GM18861 (cell line): ENCODE measurements around the gene INIP.
"Not testable (repeated sequence)": the region's sequence is repeated elsewhere in the genome, so short reads cannot be mapped to it uniquely, and the experiment has no call there.

ENCODE experiments used
- ATAC-seq: cut with Tn5 transposase; IDR thresholded peaks from one replicate; pipeline ENCODE4 v1.9.1; 2021; ENCODE audit not compliant: unreplicated experiment

Gene INIP

GRCh38 chr9:112743216-112743836, 25.4 kb upstream of the INIP start:
- no peak for ATAC-seq

DNA sequence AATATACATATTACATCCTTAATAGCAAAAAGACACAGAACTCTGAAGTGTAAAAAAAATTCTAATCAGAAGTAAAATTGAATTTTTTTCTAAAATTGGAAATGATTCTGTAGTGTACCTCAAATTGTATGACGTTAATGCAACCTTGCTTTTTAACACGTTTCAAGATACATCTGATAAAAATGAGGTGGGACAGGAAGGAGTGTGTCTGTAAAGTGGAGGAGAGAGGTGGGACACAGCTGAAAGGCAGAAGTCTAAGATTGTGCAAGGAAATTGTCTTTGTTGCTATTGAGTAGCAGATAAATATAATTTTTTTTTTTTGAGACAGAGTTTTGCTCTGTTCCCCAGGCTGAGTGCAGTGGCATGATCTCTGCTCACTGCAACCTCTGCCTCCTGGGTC, 17.0 kb upstream of the INIP start:
- no peak for ATAC-seq

- no peak for ATAC-seq
Observed at GRCh38 chr9:112731971-112732370, 14.1 kb upstream of the INIP start.

GRCh38 chr9:112728401-112728800, 10.5 kb upstream of the INIP start:
- ATAC-seq: no peak

- ATAC-seq: no peak
Observed at GRCh38 chr9:112726428-112726827, 8.5 kb upstream of the INIP start.

DNA sequence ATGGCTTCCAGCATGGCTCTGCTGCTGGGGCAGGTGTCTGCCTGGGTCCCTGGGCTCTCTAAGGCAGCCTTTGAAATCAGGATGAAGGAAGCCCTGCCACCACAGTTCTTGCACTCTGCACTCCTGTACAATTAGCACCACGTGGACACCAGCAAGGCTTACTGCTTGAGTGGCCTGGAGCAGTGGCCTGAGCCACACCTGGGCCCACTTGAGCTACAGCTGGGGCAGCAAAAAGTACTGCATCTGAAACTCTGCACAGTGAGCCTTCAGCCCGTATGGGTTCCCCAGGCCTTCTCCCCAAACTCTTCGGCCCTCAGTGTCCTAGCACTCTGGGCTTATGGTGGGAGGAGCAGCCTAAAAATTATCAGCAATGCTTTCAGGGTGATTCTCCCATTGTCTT, 8.0 kb upstream of the INIP start:
- ATAC-seq: peak; percentile 53

DNA sequence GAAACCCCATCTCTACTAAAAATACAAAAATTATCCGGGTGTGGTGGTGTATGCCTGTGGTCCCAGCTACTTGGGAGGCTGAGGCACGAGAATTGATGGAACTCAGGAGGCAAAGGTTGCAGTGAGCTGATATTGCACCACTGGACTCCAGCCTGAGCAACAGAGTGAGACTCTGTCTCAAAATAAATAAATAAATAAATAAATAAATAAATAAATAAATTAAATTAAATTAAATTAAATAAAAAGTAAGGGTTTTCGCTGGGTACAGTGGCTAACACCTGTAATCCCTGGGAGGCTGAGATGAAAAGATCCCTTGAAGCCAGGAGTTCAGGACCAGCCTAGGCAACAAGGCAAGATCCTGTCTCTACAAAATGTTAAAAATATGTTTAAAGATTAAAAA, 4.8 kb upstream of the INIP start:
- not testable (repeated sequence) for ATAC-seq

- ATAC-seq: no peak
Observed at GRCh38 chr9:112720113-112720780, 2.3 kb upstream of the INIP start.

- ATAC-seq: no peak
Observed at GRCh38 chr9:112719696-112720095, 1.8 kb upstream of the INIP start.

DNA sequence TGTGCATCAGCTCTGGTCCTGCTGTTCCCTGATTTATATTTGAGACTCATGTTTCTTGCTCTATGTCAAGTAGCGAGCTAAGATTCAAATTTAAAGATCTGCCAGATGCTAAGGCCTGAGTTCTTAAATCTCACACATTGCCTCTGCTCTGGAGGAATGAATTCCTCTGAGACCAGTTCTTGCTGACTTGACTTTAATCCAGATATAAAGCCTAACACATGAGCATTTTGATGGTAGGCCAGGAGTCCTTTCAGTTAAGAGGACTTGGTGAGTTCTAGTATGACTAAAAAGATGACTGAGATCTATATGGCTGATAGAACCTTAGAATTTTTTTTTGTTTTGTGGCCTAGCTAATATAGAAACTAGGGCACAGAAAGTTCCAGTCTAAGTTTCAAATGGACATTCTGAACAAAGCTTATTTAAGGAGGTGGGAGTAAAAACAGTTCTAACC, 1.3 kb upstream of the INIP start:
- ATAC-seq: no peak

- no peak for ATAC-seq
Observed at GRCh38 chr9:112712678-112713077, 5.2 kb downstream of the INIP start.

DNA sequence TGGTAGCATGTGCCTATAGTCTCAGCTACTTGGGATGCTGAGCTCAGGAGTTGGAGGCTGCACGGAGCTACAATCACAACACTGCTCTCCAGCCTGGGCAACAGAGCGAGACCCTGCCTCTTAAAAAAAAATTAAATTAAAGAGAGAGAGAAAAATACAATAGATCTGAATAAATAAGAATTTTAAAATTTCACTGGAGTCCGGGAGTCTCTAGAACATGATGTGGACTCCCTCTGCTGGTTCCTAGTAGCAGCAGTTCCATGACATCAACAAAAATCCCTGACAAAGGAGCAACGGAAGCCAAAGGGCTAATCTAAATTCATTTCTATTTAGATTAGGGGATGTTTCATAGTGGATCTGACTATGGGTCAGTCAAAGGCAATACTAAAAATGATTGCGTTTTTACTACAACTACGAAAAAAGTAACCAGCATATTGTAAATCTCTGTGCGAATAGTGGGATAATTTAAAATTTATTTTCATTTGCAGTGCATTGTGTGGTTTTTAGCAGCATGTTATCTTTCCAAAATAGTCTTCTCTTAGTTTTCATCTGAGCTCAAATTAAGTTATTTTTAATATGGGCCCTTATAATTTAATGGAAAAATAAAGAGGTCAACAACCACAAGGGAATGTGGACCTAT, 6.7 kb downstream of the INIP start:
- ATAC-seq: no peak

DNA sequence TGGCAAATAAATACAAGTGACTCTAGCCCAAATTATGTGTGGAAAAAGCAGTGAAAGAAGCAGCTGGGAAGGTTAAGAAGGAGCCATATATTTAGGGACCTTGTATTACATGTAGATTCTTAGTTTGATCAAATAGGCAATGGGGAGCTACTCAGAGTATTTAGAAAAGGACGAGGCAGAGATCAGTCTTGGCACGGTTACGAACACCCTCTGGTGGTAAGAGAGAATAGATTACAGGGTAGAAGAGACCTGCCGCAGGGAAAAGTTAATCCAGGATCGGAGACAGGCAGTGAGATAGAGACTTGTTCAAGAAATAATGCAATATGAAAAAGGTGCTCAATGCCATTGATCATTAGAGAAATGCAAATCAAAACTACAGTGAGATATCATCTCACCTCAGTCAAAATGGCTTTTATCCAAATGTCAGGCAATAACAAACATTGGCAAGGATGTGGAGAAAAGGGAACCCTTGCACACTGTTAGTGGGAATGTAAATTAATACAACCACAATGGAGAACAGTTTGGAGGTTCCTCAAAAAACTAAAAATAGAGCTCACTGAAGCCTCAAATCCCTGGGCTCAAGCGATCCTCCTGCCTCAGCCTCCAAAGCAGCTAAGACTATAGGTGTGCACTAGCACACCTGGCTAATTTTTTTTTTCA, 12.0 kb downstream of the INIP start:
- ATAC-seq: no peak

GRCh38 chr9:112703304-112703703, 14.6 kb downstream of the INIP start:
- no peak for ATAC-seq

- no peak for ATAC-seq
Observed at GRCh38 chr9:112700085-112700484, 17.8 kb downstream of the INIP start.

DNA sequence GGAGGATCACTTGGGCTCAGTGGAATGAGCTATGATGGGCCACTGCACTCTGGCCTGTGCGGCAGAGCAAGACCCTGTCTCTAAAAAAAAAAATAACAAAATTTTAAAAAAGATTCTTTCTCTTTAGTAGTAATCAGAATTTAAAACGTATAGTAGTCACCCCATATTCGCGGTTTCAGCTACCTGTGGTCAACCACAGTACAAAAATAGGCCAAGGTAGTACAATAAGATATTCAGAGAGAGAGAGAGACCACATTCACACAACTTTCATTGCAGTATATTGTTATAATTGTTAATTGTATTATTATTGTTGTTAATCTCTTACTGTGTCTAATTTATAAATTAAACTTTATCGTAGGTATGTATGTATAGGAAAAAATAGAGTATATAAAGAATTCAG, 18.7 kb downstream of the INIP start:
- peak; percentile 75 for ATAC-seq

- no peak for ATAC-seq
Observed at GRCh38 chr9:112696461-112696860, 21.5 kb downstream of the INIP start.

DNA sequence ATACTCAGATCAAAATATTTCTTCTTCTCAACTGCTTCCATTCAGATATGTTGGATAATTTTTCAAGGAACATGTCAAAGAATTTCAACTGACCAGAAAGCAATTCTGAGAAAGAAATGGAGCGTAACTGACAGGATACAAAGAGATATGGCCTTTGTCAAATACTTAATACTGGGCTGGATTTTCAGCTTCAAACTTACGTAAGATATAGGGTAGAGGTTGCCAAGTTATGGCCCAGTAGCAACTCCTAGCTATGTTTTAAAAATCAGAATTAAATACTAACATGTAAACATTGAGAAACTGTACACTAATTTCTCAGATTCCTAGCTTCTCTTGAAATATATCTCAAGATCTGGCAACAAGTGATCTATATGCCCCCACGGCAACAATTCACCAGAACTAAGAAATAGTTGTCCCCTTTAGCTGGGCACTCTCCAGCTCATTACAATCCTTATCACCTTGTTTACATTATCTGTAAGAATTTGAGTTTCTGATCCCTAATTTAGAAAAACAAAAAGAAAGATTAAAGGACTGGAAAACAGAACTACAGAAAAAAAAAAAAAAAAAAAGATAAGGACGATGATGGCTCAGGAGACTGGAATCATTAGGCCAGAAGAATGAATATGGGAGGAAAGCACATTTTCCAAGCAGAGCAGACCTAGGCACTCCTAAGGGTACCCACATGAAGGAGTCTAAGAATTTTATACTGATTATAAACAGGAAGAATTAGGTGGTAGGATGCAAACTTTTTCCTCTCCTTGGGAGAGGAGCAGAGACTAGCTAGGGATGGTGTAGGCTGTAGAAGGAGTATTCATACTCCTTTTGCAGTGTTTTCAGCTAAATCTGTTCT, 23.0 kb downstream of the INIP start:
- ATAC-seq: no peak

- no peak for ATAC-seq
Observed at GRCh38 chr9:112689161-112689740, 28.7 kb downstream of the INIP start.

DNA sequence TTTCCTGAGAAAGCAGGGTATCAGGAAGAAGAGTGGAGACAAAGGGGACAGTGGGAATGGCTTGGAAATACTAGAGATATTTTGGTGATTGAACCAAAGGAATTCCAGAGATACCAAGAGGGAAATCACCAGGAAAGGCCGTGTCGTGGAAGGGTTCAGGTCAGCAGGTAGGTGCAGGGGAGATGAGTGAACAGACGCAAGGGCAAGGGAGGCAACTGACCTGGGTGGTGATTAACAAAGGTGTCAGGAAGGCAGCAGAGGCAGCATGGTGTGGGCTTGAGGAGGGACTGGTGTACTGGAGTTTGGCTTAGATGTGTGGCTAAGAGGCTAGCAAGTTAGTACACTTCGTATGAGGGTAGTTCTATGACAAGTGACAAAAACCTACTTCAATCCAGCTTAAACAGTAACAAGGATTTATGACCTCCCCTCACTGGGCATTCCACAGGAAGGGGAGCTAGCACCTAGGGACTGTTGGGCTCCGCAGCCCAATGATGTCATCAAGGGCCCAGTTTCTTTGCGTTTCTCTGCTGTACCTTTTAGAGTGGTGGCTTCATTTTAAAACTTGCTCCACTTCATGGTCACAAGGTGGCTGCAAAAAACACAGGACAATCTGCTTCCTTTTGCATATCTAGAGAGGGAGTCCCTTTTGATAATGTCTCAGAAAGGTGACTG, 37.0 kb downstream of the INIP start:
- ATAC-seq: no peak
